Measurements from ENCODE around the gene METTL22.

Gene METTL22

DNA sequence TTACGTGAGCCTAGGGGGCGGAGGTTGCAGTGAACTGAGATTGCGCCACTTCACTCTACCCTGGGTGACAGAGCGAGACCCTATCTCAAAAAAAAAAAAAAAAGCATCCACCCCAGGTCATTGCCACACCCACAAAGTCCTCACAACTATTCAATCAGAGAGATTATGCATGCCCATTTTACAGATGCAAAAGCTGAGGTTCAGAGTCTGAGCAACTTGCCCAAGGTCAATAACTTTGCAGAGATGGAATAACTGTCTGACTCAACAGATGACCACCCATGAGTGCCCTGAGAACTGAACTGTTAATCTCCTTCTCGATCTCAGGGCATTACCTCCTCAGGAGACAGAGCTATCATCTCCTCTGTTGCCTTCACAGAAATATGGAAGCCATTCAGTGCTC, 25.7 kb upstream of the METTL22 start:
- TF ChIP-seq, protein P1, sequence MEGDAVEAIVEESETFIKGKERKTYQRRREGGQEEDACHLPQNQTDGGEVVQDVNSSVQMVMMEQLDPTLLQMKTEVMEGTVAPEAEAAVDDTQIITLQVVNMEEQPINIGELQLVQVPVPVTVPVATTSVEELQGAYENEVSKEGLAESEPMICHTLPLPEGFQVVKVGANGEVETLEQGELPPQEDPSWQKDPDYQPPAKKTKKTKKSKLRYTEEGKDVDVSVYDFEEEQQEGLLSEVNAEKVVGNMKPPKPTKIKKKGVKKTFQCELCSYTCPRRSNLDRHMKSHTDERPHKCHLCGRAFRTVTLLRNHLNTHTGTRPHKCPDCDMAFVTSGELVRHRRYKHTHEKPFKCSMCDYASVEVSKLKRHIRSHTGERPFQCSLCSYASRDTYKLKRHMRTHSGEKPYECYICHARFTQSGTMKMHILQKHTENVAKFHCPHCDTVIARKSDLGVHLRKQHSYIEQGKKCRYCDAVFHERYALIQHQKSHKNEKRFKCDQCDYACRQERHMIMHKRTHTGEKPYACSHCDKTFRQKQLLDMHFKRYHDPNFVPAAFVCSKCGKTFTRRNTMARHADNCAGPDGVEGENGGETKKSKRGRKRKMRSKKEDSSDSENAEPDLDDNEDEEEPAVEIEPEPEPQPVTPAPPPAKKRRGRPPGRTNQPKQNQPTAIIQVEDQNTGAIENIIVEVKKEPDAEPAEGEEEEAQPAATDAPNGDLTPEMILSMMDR (conservative IDR thresholded peaks at IDR 0.05; ENCODE audit: low read depth, low read length) = no peak
- H3K4me3 ChIP-seq (ENCODE audit: low read length) = no peak overlapping the region
- no peak for DNase-seq (ENCODE audit: low read depth)

DNA sequence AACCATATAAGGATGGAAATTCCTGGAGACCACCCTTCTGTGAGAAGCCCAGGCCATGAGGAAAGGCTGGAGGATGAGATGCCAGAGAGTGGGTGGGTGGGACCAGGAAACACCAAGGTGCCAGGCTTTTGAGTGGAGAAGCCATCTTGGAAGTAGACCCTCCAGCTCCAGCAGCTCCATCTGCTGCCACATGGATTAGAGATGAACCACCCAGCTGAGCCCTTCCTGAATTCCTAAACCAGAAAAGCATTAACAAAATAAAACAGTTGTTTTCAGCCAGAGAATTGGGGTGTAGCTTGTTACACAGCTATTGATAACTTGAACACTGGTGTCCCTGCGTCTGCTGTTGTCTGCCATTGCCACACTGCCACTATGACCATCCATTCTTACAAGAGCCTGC, 24.9 kb upstream of the METTL22 start:
- TF ChIP-seq, protein P1 (conservative IDR thresholded peaks at IDR 0.05; ENCODE audit: low read depth, low read length) = no peak
- DNase-seq (ENCODE audit: low read depth) = no peak

DNA sequence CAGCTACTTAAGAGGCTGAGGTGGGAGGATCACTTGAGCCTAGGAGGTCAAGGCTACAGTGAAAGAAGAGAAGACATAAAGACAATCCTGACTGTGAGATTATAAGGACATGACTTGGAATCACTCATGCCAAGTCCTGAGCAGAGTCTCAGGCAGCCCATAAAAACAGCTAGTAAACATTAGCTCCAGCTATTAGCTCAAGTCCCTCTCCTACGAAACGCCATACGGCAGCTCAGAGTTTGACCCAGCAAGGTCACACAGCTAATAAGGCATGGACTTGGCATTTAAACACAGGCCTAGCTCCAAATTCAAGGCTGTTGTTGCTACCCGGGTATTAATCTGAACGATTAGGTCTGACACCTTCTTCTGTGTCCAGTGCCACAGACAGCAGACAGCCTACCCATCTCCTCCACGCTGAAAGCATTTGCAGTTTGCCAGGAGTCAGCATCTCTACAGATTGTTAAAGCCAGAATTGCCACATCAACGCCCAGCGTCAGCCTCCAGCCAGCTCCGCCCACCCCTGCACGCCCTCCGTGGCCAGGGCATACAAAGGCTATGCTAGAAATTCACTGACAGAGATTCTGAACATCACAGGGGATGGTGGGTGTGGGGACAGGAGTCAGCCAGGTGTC, 21.2 kb upstream of the METTL22 start:
- no peak for DNase-seq (ENCODE audit: low read depth)
- H3K4me3 ChIP-seq (ENCODE audit: low read length) = no peak overlapping the region
- TF ChIP-seq, protein P1 (conservative IDR thresholded peaks at IDR 0.05; ENCODE audit: low read depth, low read length) = no peak

More for the DNA sequence above, 24.9 kb upstream of the METTL22 start:
- no peak overlapping the region for H3K4me3 ChIP-seq (ENCODE audit: low read length)

DNA sequence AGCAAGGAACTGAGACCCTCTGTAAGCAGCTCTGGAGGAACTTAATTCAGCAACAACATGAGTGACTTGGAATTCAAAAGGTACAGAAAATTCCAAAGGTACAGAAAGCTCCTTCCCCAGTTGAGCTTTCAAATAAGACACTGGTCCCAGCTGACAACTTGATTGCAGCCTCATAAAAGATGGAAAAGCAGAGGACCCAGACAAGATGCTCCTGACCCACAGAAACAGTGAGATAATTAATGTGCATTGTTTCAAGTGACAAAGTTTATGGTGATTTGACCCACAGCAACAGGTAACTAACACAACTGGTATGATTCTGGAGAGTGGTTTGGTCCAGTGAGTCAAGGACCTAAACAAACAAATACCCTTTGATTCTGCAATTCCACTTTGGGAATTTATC, 15.9 kb upstream of the METTL22 start:
- TF ChIP-seq, protein P1 (conservative IDR thresholded peaks at IDR 0.05; ENCODE audit: low read depth, low read length) = no peak
- H3K4me3 ChIP-seq (ENCODE audit: low read length) = no peak overlapping the region
- DNase-seq (ENCODE audit: low read depth) = no peak

DNA sequence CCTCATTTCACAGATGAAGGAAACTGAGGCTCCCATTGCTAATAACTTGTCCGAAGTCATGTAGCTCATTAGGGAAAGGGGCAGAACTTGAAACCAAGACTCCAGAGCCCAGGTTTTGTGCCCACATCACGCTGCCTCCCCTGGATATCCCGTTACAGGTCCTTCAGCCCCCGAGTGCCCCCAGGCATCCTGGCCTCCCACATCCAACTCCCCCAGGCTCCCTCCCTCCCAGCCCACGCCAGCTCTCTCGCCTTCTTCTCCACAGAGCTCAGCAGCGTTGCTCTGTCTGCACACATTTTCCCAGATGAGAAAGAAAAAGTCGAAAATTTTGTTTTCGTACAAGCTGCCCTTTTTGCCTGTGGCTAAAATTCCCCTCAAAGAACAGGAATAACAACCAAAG, 14.3 kb upstream of the METTL22 start:
- TF ChIP-seq, protein P1 (conservative IDR thresholded peaks at IDR 0.05; ENCODE audit: low read depth, low read length) = no peak
- no peak for DNase-seq (ENCODE audit: low read depth)
- H3K4me3 ChIP-seq (ENCODE audit: low read length) = no peak overlapping the region

DNA sequence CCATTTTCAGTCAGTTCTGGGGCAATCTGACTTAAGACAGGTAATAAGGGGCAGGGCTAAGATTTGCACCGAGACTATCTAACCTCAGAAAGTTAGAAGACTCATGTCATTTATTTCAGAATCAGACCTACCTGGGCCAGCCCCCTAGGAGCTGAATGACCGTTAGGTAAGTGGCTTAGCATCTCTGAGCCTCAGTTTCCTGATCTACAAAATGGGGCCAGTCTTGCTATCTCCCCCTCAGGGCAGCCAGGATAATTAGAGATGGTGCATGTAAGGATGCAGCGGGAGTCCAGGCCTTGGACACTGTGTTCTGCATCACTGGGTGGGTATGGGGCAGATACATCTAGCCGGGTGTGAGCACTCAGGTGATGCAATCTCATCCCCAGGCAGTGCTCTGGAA, 10.4 kb upstream of the METTL22 start:
- no peak overlapping the region for H3K4me3 ChIP-seq (ENCODE audit: low read length)
- DNase-seq (ENCODE audit: low read depth) = no peak
- TF ChIP-seq, protein P1 (conservative IDR thresholded peaks at IDR 0.05; ENCODE audit: low read depth, low read length) = no peak

DNA sequence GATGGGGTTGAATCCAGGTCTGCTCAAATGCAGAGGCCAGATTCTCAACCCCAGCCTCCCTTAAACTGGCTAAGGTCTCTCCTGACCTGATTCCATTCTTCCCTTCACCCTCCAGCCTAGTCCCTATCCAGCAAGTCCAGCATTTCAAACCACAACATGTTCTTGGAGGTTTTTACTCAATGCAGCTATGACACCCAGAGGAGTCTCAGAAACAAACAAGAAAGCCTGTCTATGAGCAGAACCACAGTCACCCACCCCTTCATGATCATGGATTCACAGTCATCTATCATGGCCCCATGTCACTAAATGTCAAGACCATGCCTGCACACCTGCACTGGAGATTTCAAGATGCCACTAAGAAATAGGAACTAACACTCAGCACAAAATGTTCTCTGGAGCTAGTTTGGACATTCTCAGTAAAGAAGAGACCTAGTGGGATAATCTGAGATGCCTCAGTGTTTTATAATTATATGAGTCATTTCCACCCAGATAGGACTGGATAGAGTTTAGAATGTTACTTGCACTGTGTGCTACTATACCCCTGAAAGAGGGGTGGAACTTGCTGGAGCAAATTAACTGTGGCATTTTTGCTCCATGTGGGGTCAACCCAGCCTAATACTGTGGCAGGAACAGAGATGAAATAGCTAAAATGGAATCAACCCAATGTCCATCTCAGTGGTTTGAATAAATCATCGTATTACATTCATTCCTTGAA, 9.5 kb upstream of the METTL22 start:
- no peak for DNase-seq (ENCODE audit: low read depth)
- H3K4me3 ChIP-seq (ENCODE audit: low read length) = no peak overlapping the region
- TF ChIP-seq, protein P1 (conservative IDR thresholded peaks at IDR 0.05; ENCODE audit: low read depth, low read length) = no peak
